ENCODE measurements around the gene CHST14.

DNA sequence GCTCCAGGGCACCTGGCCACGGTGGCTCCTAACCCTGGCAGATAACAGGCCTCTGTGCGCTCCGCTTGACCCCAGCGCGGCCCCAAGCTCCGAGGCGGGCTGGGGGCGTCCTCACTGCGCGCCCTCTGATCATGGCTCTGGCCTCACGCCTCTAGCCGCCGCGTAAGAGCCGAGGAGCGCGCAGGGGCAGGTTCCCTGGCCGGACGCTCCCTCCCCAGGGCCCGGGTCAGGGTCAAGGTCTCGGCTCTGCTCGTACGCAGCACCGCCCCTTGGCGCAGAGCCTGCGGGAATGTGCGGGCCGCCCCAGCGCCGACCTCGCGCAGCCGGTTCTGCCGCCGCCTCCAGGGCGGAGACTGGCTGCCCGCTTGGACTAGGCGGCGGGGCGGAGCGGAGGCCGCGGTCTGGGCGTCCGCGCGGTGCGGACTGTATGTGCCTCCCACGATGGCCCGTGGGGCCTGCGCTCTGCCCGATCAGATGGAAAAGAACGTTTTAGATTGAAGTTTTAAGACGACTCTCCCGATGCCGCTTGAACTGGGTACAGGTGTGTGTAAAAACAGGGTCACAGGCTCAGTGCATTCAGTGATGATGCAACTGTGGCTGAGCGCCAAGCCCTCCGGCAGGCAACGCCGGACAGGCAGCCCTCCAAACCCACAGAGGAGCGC, 40.8 kb downstream of the CHST14 start:
- TF ChIP-seq CTCF (conservative IDR thresholded peaks at IDR 0.05 in 1 of 2, IDR thresholded peaks at IDR 0.05 in 1 of 2; ENCODE audit: low read depth in 1 of 2, low read length in 2 of 2) (no peak), EZH2 (IDR thresholded peaks at IDR 0.05; ENCODE audit: low read length, missing control alignments) (no peak)

Data from fibroblast of lung (primary cell).